ENCODE results near the gene S100A9. TPM values are rescaled to one million over a fixed set of nuclear protein-coding genes. Genes with fewer than 3 reads are reported as not detected.

Gene S100A9
- total RNA-seq, 1 donor from 2014 or later, result 4.2 TPM

DNA sequence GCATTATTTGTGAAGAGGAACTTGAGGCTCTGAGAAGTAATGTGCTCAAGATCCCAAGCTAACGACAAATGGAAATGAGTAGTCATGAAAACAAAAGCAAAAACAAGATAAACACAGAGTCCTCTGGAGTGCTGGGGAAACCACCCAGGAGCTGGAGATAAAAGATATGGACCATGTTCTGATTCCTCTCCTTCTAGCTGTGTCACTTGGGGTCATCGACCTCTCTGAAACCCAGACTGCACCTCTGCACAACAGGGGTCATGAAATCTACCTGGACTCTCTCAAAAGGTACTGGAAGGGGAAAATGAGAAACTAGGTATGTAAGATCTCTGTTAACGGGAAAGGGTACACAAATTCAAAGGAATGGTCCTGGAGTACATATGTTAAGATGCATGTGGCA, 15.5 kb upstream of the S100A9 start:
- Mint-ChIP-seq H3K4me3 (no peak overlapping the region), H3K4me1 (peaks cover 30% of the 10 kb centered on the region), H3K27me3 (ENCODE audit: low read depth) (peaks cover 42% of the 10 kb centered on the region), H3K9me3 (no peaks in the 10 kb centered on the region), H3K36me3 (no peaks in the 10 kb centered on the region), H3K27ac (no peak overlapping the region)
- DNase-seq (ENCODE audit: low spot score in 2 of 2, unreplicated experiment in 2 of 2), result no peak
- no peak for TF ChIP-seq CTCF (IDR thresholded peaks at IDR 0.05; ENCODE audit: unreplicated experiment)

- no peaks in the 10 kb centered on the region for H3K36me3 Mint-ChIP-seq
- H3K9me3 Mint-ChIP-seq, result no peaks in the 10 kb centered on the region
- DNase-seq (ENCODE audit: low spot score in 2 of 2, unreplicated experiment in 2 of 2), result no peak
- peaks cover 45% of the 10 kb centered on the region for H3K27me3 Mint-ChIP-seq (ENCODE audit: low read depth)
- peaks cover 30% of the 10 kb centered on the region for H3K4me1 Mint-ChIP-seq
- H3K27ac Mint-ChIP-seq, result peak overlapping the region; percentile 74
- no peak overlapping the region for H3K4me3 Mint-ChIP-seq
- TF ChIP-seq CTCF (IDR thresholded peaks at IDR 0.05; ENCODE audit: unreplicated experiment), result no peak
Measured at GRCh38 chr1:153343040-153343681, 14.5 kb upstream of the S100A9 start.

- Mint-ChIP-seq H3K4me3 (no peak overlapping the region), H3K9me3 (no peaks in the 10 kb centered on the region), H3K4me1 (peaks cover 30% of the 10 kb centered on the region), H3K27ac (peak overlapping the region; percentile 74), H3K27me3 (ENCODE audit: low read depth) (peaks cover 45% of the 10 kb centered on the region), H3K36me3 (no peaks in the 10 kb centered on the region)
- TF ChIP-seq CTCF (IDR thresholded peaks at IDR 0.05; ENCODE audit: unreplicated experiment), result no peak
- no peak for DNase-seq (ENCODE audit: low spot score in 2 of 2, unreplicated experiment in 2 of 2)
Measured at GRCh38 chr1:153343811-153344717, 13.6 kb upstream of the S100A9 start.

DNA sequence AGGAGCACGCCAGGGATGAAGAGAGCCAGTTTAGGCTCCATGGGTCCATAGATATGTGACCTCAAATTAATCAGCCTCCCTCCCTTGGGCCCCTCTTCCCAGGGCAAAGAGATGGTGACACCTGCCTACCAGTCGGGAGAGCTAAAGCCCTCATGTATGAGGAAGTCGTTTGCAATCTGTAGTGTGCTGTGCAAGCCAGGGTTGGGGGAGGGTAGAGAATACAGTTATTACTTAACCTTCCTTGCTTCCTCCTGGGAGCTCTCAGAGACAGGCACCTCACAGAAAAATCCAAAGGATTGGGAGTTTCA, 13.0 kb upstream of the S100A9 start:
- no peak for DNase-seq (ENCODE audit: low spot score in 2 of 2, unreplicated experiment in 2 of 2)
- no peak overlapping the region for H3K4me3 Mint-ChIP-seq
- H3K9me3 Mint-ChIP-seq, result no peaks in the 10 kb centered on the region
- no peaks in the 10 kb centered on the region for H3K36me3 Mint-ChIP-seq
- TF ChIP-seq CTCF (IDR thresholded peaks at IDR 0.05; ENCODE audit: unreplicated experiment), result no peak
- H3K27ac Mint-ChIP-seq, result no peak overlapping the region
- peaks cover 50% of the 10 kb centered on the region for H3K27me3 Mint-ChIP-seq (ENCODE audit: low read depth)
- H3K4me1 Mint-ChIP-seq, result peaks cover 30% of the 10 kb centered on the region

- H3K9me3 Mint-ChIP-seq, result no peaks in the 10 kb centered on the region
- no peak overlapping the region for H3K4me3 Mint-ChIP-seq
- DNase-seq (ENCODE audit: low spot score in 2 of 2, unreplicated experiment in 2 of 2), result no peak
- no peaks in the 10 kb centered on the region for H3K36me3 Mint-ChIP-seq
- H3K4me1 Mint-ChIP-seq, result peaks cover 30% of the 10 kb centered on the region
- H3K27me3 Mint-ChIP-seq (ENCODE audit: low read depth), result peaks cover 52% of the 10 kb centered on the region
- no peak for TF ChIP-seq CTCF (IDR thresholded peaks at IDR 0.05; ENCODE audit: unreplicated experiment)
- no peak overlapping the region for H3K27ac Mint-ChIP-seq
Measured at GRCh38 chr1:153345187-153346076, 12.2 kb upstream of the S100A9 start.
